Smooth muscle cell (in vitro differentiated cells): ENCODE results near the gene SMIM29. TPM values are rescaled to one million over a fixed set of nuclear protein-coding genes. Genes with fewer than 3 reads are reported as not detected.

Experiments used
- DNase-seq: peaks from one replicate; lab custom pipeline; 2025; ENCODE audit not compliant: unreplicated experiment; lab: John Stamatoyannopoulos, UW
- H2AFZ ChIP-seq: fragments of 200-600 bp; sonication (generic); 2 replicates; pipeline ENCODE4 v1.6.0; 2016; ENCODE audit warnings: antibody characterized with exemption, low read depth, mild to moderate bottlenecking
- H3F3A ChIP-seq: fragments of 200-600 bp; sonication (generic); 2 replicates; pipeline ENCODE4 v1.6.0; 2017; ENCODE audit warnings: antibody characterized with exemption, low read depth
- H3K27ac ChIP-seq: fragments of 200-600 bp; sonication (generic); 2 replicates; pipeline ENCODE4 v1.5.1; 2016; ENCODE audit warnings: low read depth, mild to moderate bottlenecking
- H3K27me3 ChIP-seq: fragments of 200-600 bp; sonication (generic); 2 replicates; pipeline ENCODE4 v1.6.1; 2016; ENCODE audit warnings: low read depth, mild to moderate bottlenecking
- H3K36me3 ChIP-seq: fragments of 200-600 bp; sonication (generic); 2 replicates; pipeline ENCODE4 v1.5.1; 2016; ENCODE audit warnings: low read depth
- H3K4me1 ChIP-seq: fragments of 200-600 bp; sonication (generic); 2 replicates; pipeline ENCODE4 v1.5.1; 2016; ENCODE audit warnings: low read depth
- H3K4me2 ChIP-seq: fragments of 200-600 bp; sonication (generic); 2 replicates; pipeline ENCODE4 v1.6.0; 2016; ENCODE audit warnings: mild to moderate bottlenecking
- H3K4me3 ChIP-seq: fragments of 200-600 bp; sonication (generic); 2 replicates; pipeline ENCODE4 v1.5.1; 2016; ENCODE audit warnings: mild to moderate bottlenecking
- H3K79me2 ChIP-seq: fragments of 200-600 bp; sonication (generic); 2 replicates; pipeline ENCODE4 v1.6.0; 2016; ENCODE audit warnings: low read depth, mild to moderate bottlenecking
- H3K9ac ChIP-seq: fragments of 200-600 bp; sonication (generic); 2 replicates; pipeline ENCODE4 v1.6.0; 2016; ENCODE audit warnings: low read depth
- H3K9me3 ChIP-seq: fragments of 200-600 bp; sonication (generic); replicated peaks from 2 replicates; pipeline ENCODE4 v1.5.1; 2016; ENCODE audit warnings: low read depth
- H4K20me1 ChIP-seq: fragments of 200-600 bp; sonication (generic); 2 replicates; pipeline ENCODE4 v1.6.0; 2016; ENCODE audit warnings: low read depth
- WGBS: methylation state at CpG from one replicate; pipeline ENCODE4 v1.1.7; 2016; ENCODE audit warnings: low lambda C conversion rate; 5-methylcytosine and 5-hydroxymethylcytosine counted together
- polyA plus RNA-seq: library from polyadenylated mRNA; unstranded; fragments of >200 nt; fragmentation: Nextera tagmentation; extraction: Ambion mirVana; gene quantifications from 2 replicates; pipeline ENCODE4 v1.2.1, GENCODE V29; 2016
- total RNA-seq: library from RNA; depleted of rRNA; stranded (reverse); fragments of >200 nt; gene quantifications from 2 replicates; pipeline ENCODE4 v1.2.3, GENCODE V29; 2014
- TF ChIP-seq, protein P1 (sequence below): fragments of 200-600 bp; sonication (generic); IDR thresholded peaks from 2 replicates; pipeline ENCODE4 v1.5.1; 2017; ENCODE audit warnings: borderline replicate concordance, mild to moderate bottlenecking, antibody characterized with exemption; ENCODE audit not compliant: insufficient read depth, poor library complexity, severe bottlenecking

Gene SMIM29
- total and polyA plus RNA-seq, 2 experiments from 2014 or later = 29.2 to 29.7 TPM

DNA sequence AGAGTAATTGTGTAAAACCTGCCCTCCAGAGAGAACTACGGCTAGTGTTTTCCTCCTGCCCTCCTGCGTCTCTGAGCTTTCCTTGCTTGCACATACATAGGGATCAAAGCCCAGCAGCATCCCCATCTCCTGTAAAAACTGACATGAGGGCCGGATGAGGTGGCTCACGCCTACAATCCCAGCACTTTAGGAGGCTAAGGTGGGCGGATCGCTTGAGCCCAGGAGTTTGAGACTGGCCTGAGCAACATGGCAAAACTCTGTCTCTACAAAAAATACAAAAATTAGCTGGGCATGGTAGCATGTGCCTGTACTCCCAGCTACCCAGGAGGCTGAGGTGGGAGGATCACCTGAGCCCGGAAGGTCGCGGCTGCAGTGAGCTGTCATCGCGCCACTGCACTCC lies 40.3 kb upstream of the SMIM29 start:
- no peak overlapping the region for H3K27ac ChIP-seq
- H3K27me3 ChIP-seq = no peaks in the 10 kb centered on the region
- no peaks in the 10 kb centered on the region for H3K4me1 ChIP-seq
- no peak overlapping the region for H2AFZ ChIP-seq
- H3K4me3 ChIP-seq = no peak overlapping the region
- no peaks in the 10 kb centered on the region for H3K79me2 ChIP-seq
- no peak overlapping the region for H3K9ac ChIP-seq
- no peak overlapping the region for H3K4me2 ChIP-seq
- no peaks in the 10 kb centered on the region for H3K9me3 ChIP-seq
- TF ChIP-seq, protein P1, sequence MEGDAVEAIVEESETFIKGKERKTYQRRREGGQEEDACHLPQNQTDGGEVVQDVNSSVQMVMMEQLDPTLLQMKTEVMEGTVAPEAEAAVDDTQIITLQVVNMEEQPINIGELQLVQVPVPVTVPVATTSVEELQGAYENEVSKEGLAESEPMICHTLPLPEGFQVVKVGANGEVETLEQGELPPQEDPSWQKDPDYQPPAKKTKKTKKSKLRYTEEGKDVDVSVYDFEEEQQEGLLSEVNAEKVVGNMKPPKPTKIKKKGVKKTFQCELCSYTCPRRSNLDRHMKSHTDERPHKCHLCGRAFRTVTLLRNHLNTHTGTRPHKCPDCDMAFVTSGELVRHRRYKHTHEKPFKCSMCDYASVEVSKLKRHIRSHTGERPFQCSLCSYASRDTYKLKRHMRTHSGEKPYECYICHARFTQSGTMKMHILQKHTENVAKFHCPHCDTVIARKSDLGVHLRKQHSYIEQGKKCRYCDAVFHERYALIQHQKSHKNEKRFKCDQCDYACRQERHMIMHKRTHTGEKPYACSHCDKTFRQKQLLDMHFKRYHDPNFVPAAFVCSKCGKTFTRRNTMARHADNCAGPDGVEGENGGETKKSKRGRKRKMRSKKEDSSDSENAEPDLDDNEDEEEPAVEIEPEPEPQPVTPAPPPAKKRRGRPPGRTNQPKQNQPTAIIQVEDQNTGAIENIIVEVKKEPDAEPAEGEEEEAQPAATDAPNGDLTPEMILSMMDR = no peak
- no peaks in the 10 kb centered on the region for H3F3A ChIP-seq
- DNase-seq = no peak
- no peaks in the 10 kb centered on the region for H4K20me1 ChIP-seq
- H3K36me3 ChIP-seq = no peaks in the 10 kb centered on the region
- 97% methylated on average over 11 of the region's 11 CpGs for WGBS

DNA sequence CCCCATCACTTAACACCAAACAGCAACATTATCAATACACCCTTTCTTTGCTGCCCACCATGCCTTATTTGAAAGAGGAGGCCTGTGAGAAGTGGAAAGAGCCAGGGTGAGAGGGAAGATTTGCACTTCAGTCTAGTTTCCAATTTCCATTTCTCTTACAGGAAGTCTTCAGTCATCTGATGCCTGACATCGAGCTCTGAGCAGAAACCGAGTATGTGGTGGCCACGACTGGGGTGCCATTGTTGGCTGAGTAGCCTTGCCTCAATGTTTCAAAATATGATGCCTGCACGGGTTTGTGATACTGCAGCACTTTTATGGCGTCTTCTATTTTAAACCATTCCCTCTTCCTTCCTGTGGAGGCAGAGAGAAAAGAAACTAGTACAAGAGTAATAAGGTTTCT lies 39.8 kb upstream of the SMIM29 start:
- TF ChIP-seq, protein P1 = no peak
- Histone ChIP-seq H2AFZ (no peak overlapping the region), H3K4me3 (no peak overlapping the region), H3K4me1 (no peaks in the 10 kb centered on the region), H3K79me2 (no peaks in the 10 kb centered on the region), H3K27ac (no peak overlapping the region), H3K9me3 (no peaks in the 10 kb centered on the region), H3F3A (no peaks in the 10 kb centered on the region), H3K36me3 (no peaks in the 10 kb centered on the region), H4K20me1 (no peaks in the 10 kb centered on the region), H3K4me2 (no peak overlapping the region), H3K9ac (no peak overlapping the region), H3K27me3 (no peaks in the 10 kb centered on the region)
- no peak for DNase-seq
- WGBS = 87% methylated on average over 5 of the region's 5 CpGs

DNA sequence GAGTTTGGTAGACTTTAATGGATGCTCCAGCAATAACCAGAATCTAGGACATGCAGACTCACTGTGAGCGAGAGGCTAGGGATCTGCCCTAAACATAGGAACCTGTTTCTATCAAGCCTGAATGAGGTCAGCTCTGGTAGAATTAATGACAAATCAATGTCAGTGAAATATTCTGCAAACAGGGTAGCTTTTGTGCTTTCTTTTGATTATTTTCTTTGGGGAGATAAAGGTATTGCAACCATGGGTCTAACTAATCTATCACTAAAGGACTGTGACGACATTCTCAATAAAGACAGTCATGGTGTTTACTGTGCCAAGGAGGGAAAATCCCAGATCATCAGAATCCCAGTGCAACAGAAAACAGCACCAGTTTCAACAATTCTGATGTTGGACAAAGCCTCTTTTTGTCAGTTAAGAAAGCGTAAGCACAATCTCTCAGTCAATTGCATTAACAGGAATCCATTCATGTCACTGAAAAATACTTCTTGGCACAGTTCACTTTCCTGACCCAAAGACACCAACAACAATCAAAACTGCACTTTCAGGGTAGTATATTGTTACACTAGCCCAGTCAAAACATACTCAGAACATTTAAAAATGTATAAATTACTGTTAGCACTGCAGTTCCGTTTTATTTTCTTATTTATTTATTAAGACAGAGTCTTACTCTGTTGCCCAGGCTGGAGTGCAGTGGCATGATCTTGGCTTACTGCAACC lies 36.8 kb upstream of the SMIM29 start:
- no peak overlapping the region for H3K9ac ChIP-seq
- H3F3A ChIP-seq = no peaks in the 10 kb centered on the region
- H3K27me3 ChIP-seq = no peaks in the 10 kb centered on the region
- H3K4me2 ChIP-seq = peak overlapping the region; percentile 8
- no peaks in the 10 kb centered on the region for H3K79me2 ChIP-seq
- no peaks in the 10 kb centered on the region for H4K20me1 ChIP-seq
- H3K27ac ChIP-seq = peak overlapping the region; percentile 2
- no peaks in the 10 kb centered on the region for H3K36me3 ChIP-seq
- no peaks in the 10 kb centered on the region for H3K9me3 ChIP-seq
- DNase-seq = no peak
- TF ChIP-seq, protein P1 = no peak
- WGBS = 78% methylated on average over 4 of the region's 4 CpGs
- no peak overlapping the region for H3K4me3 ChIP-seq
- no peaks in the 10 kb centered on the region for H3K4me1 ChIP-seq
- no peak overlapping the region for H2AFZ ChIP-seq
